Islet precursor cell (in vitro differentiated cells): ENCODE results near the gene ATP8B4.
A peak's percentile ranks its signal among the peaks of the same experiment; 100 is the strongest.
"Not testable (repeated sequence)": the region's sequence is repeated elsewhere in the genome, so short reads cannot be mapped to it uniquely, and the experiment has no call there.

Experiments
- DNase-seq: peaks from one replicate; pipeline ENCODE4 v3.0.0-alpha.2; 2018

ATP8B4 gene

DNA sequence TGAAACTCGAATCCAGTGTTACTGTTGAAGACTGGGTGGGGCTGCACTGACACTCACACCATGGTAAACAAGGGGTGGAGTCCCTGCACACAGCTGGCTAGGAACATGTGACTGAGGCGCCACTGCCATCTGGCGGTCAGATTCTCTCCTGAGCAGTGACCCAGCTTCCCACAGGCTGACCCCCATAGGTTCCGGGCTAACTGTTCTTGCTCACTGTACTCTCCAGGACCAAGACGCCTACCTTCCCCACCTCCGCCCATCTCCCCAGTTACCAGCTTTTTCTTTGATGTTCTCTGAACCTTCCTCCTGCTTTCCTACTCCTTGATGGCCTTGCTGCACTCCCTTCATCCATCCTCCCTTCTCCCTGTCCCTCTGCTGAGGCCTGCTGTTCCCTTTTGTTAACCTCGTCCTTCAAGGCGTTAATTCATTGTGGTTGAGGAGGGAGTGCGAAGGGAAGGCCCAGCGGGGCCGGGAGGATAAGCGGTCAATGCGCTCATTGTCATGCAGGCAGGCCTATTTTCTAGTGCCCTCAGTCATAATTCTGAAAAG is 115.2 kb downstream of the ATP8B4 start:
- DNase-seq, result peak; percentile 95

DNA sequence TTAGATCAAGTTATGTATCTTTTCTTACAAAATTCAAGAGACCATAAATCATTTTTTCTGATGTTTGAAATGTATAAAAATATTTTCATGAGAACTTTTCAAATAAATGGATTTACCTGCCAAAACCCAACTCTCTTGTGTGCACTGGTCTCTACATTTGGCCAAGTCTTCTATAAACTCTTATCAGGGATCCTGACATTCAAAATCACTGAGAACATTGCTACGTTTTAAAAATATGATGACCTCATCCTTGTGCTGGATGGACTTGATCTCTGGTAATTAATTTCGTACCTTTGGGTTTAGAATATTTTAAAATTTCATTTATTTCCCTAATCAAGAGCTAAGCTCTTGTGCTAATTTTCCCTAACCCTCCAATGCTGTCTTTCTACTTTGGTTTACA is 127.4 kb downstream of the ATP8B4 start:
- DNase-seq, result no peak

DNA sequence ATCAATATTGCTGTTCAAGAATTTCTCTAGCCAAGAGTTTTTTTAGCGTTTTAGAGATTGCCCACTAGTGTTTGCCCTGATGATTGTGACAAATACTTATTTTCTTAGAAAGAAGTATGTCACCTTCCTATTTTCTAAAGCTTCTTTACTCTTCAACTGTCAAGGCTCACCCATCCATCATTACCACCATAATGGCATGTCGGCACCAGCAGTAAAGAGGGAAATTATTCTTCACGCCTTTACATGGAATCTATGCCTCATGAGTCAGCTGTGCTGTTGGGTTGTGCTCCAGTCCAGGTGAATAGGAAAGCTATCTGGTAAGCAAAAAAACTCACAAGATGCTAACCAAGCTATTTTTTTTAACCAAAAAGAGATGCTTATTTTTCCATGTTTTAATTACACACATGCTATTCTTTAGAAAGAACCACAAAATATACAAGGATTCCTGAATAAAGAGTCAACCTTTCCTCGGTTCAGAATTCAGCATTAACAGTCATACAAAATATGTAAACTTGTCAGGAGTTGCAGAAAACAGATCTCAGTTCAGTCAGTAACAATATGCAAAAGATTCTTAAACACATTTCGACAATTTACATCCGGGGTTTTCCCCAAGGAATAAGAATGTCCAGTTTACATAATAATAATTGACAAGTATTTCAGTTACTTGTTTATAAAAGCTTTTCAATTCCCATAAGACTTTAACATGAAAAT is 128.0 kb downstream of the ATP8B4 start:
- DNase-seq, result no peak

DNA sequence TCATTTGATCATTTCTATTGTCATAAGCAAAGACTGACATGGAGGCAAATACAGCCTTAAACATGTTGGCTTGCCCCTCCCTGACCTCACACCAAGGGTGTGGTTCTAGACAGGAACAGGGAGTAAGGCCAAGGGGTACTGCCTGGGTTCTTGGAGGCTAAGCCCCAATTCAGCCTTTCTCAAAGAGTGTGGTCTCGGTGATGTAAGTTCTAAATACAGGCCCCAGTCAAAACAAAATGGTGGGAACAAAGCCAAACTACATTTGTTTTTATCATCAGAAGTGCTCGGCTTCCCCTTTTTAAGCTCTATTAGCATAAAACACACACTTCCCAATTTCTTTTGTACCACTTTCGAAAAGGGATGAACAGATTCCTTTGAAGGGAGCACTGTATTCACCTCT is 129.5 kb downstream of the ATP8B4 start:
- DNase-seq, result no peak

DNA sequence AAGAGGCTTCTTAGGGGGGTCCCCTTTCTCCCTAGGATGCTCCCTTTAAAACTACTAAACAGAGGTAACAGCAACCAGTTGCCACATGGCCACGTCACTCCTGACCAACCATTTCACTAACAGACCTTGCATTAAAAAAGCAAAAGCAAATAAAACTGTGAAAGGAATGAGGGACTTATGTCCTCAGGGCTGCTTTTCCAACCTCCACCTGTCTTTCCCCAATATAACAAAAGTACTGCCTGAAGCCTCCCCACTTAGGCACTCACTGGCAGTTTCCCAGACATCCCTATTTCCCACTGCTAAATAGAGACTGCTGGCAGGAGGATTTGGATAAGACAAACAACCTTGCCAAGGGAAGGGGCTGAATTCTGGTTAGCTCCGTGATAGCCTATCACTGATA is 130.3 kb downstream of the ATP8B4 start:
- DNase-seq, result no peak

DNA sequence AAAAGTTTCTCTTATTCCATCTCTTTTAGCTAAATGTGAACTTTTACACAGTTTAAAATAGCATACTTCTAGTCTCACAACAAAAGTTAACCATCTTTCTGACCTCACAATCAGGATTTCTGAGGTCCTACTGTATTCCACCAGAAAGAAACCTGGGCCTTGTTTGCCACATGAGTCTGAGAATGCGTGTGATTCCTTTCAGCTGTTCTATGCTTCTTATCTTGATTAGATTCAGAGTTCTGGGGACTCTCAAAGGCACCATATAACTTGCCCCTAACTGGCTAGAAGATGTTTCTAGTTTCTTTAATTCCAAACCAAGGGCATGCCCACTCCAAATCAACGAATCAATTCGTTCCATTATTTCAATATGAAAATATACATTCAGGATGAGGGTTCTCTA is 131.1 kb downstream of the ATP8B4 start:
- no peak for DNase-seq

DNA sequence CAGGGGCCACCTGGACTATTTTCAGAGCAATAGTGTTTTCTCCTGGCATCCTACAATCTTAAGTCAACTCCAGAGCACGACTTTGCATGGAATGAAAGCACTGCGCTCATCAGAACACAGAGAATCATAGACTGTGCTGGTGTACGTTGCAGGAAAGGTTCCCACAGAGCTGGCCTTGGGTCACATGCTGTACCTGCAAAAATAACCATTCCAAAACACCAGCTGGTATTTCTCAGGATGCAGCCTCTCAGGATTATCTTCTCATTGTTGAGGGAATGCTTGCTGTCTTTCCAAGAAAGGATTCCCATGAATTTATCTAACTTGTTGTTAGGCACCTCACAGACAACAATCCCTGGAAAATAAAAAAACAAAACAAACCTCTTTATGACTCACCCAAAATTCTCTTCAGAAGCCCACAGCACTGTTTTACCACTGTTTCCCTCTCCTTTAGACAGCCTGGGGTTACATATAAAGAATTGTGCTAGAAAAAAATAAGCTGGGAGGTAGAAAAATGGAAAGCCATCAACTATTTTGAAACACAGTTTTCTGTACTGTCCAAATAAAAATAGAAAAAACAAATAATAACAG is 131.7 kb downstream of the ATP8B4 start:
- DNase-seq, result peak; percentile 76

DNA sequence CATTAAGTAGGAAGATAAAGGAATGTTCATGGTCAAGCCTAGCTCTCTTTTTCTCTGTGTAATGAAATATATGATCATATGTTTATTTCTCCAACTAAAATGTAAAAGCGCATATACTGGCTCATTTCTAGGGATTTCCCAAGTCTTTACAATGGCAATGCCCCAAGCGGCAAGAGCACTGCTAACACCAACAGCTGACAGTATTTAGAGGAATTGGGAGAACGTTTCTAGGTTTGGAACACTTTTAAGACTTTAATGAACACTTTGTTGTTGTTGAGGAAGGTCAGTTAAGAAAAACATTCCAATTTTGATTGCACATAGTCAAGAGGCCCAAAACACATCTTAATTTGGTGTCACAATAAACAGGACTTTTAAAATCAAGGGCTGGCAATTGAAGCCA is 132.7 kb downstream of the ATP8B4 start:
- no peak for DNase-seq

DNA sequence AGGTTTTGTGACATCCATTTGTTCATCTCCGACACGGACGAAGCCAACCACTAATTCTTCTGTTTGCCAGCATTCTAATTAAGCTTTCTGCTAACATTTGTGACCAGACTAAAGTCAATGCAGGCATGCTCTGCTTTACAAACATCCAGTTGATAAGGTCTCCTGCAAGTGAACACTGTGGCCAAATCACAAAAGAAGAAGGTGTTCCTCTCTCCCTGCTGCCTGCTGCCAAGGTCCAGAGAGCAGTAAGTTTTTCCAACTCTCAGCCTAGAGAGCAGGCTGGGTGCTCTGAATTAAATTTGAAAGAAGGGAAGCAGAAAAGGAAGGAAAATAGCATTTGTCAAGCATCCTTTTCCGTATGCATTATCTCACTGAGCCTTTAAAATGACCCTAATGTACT is 133.6 kb downstream of the ATP8B4 start:
- DNase-seq, result no peak

DNA sequence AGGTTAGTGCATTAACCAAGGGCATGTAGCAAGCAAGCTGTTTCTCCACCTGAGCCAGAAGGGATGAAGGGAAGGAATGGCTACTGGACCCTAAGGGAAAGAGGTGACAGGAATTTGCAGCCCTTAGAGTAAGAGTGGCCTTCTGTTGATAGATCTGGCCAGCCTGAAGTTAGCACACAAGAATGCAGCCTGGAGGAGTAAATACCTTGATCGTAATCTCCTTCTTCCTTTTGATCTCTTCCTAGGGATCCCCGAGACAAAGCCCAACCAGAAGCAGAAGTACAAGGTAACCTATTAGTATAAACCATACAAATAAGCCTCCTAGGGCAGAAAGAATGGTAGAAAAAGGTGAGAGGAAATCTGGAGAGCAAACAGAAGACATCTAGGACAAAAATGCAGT is 134.6 kb downstream of the ATP8B4 start:
- DNase-seq, result peak; percentile 92

DNA sequence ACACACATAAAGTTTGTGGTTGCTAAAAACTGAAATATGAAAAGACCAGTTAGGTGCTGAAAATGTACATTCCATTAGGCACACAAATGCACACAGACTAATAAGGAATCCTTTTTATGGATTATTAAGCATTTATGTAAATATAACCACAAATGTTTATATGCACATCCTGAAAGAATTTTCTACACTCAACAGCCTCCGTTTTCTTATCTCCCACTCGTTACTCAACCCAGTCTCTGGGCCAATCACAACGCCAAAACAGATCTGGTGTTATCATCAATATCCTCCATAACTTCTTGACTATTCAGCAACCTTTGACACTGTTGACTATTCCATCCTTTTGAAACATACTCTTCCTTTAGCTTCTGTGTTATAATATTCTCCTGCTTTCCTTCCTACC is 136.4 kb downstream of the ATP8B4 start:
- DNase-seq, result no peak

DNA sequence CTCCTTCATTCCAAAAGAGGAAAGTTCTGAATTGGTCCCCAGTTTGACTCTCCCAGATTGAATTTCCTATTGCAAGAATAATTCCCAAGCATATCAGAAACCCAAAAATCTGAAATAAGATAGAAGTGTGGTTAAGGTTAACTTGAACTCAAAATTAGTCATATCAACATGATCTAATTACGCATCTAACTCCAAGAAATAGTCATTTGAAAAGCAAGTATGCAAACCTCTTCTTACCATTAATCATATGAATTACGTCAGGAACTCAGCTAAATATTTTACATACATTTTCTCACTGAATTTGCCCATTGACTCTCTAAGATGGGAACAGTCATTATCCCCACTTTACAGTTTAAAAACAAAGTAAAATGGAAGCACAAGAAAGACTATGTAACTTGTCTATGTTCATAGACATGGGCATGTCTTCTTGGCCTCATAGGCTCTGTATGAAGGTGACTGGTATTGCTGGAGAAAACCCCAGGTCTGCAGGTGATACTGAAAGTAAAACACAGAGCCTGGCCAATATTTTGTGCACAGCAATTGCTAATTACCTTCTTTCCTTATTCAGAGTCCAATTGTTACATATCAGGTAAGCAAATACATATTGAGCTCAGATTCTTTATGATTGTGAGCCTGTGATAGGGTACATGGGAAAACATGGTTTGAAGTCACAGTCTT is 139.2 kb downstream of the ATP8B4 start:
- no peak for DNase-seq

DNA sequence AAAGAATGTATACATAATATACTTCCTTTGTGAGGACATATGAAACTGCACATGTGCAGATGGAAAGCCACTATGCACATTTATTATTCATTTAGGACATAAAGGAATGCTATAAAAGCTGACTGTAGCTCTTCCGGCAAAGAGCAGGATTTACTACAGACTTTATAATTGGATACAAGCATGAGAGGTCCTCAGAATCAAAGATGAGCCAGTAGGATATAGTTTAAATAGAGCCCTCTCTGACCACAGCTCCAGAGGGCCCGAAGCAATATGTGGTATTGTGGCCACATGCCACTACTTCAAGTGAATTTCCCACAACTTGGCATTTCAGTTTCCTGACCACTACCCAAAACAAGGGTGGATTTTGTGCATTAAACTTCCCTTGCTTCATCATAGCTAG is 140.9 kb downstream of the ATP8B4 start:
- no peak for DNase-seq

DNA sequence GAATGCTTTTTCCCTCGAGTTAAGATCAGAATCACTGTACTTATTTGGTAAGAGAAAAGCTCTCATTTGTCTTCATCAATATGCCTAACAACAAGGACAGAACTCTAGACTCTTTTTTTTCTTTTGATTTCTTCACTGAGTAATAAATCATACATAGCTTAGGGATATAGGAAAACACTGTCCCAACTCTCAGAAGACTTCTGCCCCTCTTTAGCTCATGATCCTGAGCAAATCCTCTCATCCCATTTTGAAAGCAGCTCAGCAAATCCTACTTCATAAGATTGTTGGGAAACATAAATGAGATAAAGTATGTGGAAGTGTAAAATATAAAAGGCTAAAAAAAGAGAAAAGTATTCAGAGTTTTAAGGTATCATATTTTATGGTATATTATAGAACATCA is 141.7 kb downstream of the ATP8B4 start:
- DNase-seq, result no peak

DNA sequence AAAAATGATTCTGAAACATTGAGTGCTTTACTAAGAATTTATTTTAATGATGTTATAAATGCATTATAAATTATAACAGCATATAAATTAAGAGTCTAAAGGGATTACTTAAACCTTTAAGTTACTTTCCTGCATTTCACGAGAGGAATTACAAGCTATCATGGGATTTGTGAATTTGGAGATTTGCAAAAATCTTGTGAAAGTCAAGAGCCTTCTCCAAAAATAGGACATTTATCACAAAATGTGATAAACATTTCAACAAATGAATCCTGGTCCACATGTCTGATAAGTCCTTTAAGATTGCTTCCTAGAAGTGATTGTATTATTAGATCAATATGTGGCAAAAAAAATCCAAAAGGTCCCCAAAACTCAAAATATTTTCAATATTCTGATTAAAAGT is 154.5 kb downstream of the ATP8B4 start:
- no peak for DNase-seq

DNA sequence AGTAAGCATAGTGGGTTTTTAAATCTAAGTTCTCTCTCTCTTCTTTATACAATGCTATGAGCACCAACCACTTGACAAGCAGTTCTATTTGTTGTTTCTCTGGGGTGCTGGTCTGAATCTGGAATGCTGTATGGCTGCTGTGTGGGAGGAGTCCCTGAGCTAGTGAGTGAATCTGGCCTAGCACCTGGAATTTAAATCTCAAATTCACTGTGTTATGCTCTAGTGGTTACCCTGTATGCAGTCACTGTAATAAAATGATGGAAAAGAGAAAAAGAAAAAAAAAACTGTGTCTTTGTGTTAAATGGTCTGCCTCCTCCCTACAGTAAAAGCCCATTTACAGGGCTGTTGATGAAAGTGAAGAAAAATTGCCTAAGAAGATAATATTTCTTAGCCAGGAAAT is 155.0 kb downstream of the ATP8B4 start:
- DNase-seq, result no peak

DNA sequence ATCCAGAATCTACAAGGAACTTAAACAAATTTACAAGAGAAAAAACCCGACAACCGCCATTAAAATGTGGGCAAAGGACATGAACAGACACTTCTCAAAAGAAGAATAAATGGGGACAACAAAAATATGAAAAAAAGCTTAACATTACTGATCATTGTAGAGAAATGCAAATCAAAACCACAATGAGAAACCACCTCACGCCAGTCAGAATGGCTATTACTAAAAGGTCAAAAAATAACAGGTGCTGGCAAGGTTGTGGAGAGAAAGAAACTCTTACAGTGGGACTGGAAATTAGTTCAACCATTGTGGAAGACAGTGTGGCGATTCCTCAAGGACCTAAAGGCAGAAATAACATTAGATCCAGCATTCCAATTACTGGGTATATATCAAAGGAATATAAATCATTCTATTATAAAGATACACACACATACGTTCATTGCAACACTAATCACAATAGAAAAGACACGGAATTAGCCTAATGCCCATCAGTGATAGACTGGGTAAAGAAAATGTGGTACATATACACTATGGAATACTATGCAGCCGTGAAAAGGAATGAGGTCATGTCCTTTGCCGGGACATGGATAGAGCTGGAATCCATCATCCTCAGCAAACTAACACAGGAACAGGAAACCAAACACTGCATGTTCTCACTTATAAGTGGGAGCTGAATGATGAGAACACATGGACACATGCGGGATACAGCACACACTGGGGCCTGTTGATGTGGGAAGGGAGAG is 155.8 kb downstream of the ATP8B4 start:
- not testable (repeated sequence) for DNase-seq

DNA sequence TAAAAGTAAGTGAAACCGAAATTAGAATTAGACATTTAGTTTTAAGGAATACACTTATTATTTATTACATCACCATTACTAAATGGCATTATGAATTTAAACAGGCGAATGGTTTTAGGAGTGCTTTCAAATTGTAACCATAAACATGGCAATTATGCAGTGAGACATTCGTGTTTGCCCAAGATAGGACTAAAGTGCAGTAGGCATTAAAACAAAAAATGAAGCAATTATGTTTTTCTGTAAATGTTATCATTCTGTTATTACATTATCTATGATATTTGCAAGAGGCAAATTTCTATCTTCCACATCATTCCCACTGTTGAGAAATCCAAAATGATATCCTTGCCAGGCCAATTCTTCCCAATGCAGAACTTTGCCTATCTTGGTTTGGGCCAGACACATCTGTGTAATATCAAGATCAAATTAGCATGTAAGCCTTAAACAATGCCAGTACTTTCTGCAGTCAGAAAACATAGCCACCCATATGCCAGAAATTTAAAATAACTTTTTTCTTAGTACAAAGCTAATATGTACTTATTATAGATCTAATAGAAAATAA is 156.9 kb downstream of the ATP8B4 start:
- no peak for DNase-seq

DNA sequence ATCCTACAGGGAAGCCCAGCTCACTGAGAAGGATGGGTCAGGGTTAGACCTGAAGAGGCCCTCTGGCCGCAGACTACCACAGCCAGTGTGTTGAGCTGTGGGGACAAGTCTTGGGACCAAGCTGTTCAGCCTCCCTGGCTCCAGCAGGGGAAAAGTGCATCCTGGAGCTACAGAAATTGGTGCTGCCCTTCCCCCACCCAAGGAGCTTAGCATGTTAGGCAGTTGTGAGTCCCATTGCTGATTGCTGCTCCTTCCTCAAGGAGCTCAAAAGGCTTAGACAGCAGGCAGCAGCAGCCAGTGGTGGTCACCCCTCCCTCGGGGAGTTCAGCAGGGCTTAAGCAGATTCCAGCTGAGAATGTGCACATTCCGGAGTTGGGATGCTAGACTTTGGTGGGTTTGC is 165.6 kb downstream of the ATP8B4 start:
- DNase-seq, result peak; percentile 54

DNA sequence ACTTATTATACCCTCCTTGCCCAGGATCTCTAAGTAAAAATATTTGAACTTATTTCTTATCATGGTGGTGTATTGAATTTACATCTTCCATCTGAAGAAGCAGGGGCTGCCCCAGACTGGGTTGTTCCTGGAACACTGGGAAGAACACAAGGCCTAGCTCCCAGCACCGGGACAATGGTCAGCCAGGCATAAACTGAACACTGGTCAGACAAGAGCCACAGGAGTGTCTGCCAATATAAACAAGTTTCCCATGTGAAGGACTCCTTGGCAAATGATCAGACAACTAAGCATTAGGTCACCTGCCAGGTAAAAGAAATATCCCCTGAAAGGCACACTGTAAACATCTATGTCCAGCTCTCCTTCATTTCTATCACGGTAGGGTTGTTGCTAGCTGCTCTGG is 172.4 kb downstream of the ATP8B4 start:
- no peak for DNase-seq

DNA sequence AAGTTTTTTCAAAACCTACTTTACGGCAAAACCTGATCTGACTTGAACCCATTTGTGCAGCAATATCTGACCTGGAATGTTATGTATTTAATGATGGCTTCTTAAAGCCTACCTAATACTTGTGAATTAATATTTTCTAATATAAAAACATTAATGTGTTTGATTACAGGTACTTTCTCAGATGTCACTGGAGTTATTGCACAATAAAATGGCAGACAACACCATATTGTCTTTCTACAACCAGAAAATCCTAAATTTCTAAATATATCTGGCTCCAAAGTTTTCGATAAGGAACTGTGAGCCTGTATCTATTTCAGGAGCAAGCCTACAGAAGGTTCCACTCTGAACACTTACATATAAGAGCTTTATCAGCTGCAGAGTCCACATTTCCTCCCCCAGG is 184.5 kb downstream of the ATP8B4 start:
- DNase-seq, result no peak

DNA sequence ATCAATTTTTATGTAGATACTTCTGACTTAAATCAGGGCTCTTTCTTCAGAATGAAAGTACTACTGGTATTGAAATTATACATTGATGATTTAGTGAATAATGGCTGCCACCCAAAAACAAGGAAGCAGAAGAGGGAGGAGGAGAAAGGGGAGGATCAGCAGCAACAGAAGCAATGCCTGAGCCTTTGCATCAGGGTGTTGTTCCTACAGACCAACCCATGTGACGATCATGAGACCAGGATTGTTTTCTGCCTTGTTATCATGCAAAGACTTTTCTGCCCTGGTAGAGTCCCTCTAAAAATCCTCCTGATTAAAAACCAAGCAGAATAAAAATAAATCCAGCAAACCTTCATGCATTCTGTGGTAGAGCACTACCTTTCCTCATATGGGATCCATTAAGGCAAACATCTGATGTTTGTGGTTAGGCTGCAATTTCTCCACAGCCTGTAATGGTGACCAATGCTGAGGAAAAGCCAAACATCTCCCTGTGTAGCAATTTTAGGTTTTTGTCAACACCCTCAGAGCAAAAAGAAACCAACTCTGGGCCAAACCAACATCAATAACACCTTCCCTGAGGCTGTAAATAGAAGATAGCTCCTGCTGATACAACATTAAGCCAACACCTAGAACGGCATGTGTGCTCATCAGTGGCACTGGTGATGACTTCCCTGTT is 191.7 kb downstream of the ATP8B4 start:
- DNase-seq, result no peak

DNA sequence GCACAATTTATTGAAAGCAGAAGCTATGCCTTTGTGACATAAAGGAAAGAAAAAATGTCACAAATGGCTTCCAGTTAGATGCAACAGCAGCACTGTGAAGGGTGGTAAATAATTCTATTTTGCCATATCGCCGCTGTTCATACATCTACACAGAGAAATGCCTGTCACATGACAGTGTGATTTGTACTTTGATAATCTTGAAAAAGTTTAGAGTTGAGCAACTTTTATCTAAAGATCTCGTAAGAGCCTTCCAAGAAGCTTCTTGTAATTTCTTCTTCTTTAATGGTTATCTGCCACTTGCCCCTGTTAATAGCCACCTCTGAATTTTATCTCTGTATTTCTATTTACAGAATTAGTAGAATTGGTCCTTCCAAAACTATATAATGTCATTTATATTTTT is 192.3 kb downstream of the ATP8B4 start:
- DNase-seq, result no peak
